HEK293T (cell line): ENCODE results near the gene CSF3R.

ENCODE experiments used
- ARNT ChIP-seq: fragments of 450-650 bp; IDR thresholded peaks from 2 replicates; pipeline ENCODE4 v1.6.1; 2017; ENCODE audit warnings: mild to moderate bottlenecking
- BHLHE40 ChIP-seq: fragments of 450-650 bp; IDR thresholded peaks from 2 replicates; pipeline ENCODE4 v1.6.1; 2016; ENCODE audit warnings: mild to moderate bottlenecking, moderate library complexity, borderline replicate concordance
- FOXA1 ChIP-seq: fragments of 450-650 bp; IDR thresholded peaks from 2 replicates; pipeline ENCODE4 v1.6.1; 2016; ENCODE audit warnings: mild to moderate bottlenecking
- FOXK2 ChIP-seq: fragments of 450-650 bp; IDR thresholded peaks from 2 replicates; pipeline ENCODE4 v1.6.1; 2016; ENCODE audit warnings: mild to moderate bottlenecking
- FOXM1 ChIP-seq: fragments of 450-650 bp; IDR thresholded peaks from 2 replicates; pipeline ENCODE4 v1.6.1; 2017; ENCODE audit warnings: mild to moderate bottlenecking, borderline replicate concordance
- HDGF ChIP-seq: fragments of 450-650 bp; IDR thresholded peaks from 2 replicates; pipeline ENCODE4 v1.6.1; 2017; ENCODE audit warnings: antibody characterized with exemption, borderline replicate concordance
- L3MBTL2 ChIP-seq: fragments of 450-650 bp; conservative IDR thresholded peaks from 2 replicates; pipeline ENCODE4 v1.6.1; 2016; ENCODE audit warnings: mild to moderate bottlenecking
- LEF1 ChIP-seq: fragments of 450-650 bp; IDR thresholded peaks from 2 replicates; pipeline ENCODE4 v1.6.1; 2017; ENCODE audit warnings: mild to moderate bottlenecking, borderline replicate concordance
- SP1 ChIP-seq: fragments of 450-650 bp; IDR thresholded peaks from 2 replicates; pipeline ENCODE4 v1.6.1; 2017
- SUZ12 ChIP-seq: fragments of 450-650 bp; IDR thresholded peaks from 2 replicates; pipeline ENCODE4 v1.6.1; 2016; ENCODE audit warnings: mild to moderate bottlenecking
- ZNF384 ChIP-seq: fragments of 450-650 bp; IDR thresholded peaks from 2 replicates; pipeline ENCODE4 v1.6.1; 2016
- TF ChIP-seq, protein P1 (sequence below): fragments of 450-650 bp; IDR thresholded peaks from 2 replicates; pipeline ENCODE4 v1.6.1; 2016

DNA sequence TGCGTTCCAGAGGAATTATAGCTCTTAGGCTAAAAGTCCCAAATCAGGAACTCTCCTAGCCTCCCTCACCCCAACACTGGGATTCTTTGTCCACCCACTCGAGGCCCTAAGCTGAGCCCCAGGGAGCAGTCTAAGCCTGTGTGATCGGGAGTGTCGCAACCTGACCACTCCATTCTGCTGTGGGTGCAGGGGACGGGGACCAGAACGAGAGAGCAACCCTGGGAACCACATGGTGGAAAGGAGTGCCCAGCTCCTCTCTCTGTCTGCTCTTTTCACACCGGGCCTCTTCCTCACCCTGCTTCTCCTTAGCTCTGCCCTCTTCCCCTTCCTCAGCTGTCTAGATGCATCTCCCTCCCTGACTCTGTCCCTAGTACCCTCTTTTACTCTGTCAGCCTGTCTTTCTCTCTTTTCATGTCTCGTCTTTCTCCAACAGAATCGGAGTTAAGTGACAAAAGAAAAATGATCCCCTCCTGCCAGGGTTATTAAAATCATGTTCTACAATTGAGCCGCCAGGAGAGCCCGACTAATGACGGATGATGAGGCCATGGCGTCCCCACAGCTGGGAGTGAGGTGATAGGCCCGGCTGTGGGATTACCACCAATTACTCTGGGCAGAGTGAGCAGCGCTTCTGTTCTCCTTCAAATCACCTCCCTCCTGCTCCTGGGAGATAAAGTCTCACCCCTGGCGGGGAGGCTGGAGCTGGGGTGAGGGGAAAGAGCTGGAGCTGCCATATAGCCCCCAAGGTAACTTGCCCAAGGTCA, 34.5 kb upstream of the CSF3R start:
- TF ChIP-seq SP1 (no peak), BHLHE40 (no peak), FOXK2 (no peak), FOXA1 (no peak), L3MBTL2 (no peak), FOXM1 (no peak), ZNF384 (no peak), SUZ12 (no peak), HDGF (no peak), LEF1 (no peak), ARNT (no peak)
- TF ChIP-seq, protein P1, sequence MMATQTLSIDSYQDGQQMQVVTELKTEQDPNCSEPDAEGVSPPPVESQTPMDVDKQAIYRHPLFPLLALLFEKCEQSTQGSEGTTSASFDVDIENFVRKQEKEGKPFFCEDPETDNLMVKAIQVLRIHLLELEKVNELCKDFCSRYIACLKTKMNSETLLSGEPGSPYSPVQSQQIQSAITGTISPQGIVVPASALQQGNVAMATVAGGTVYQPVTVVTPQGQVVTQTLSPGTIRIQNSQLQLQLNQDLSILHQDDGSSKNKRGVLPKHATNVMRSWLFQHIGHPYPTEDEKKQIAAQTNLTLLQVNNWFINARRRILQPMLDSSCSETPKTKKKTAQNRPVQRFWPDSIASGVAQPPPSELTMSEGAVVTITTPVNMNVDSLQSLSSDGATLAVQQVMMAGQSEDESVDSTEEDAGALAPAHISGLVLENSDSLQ: no peak
